GM23338 (cell line): ENCODE measurements around the gene CLCN2.

Experiments used
- EZH2phosphoT487 ChIP-seq: fragments of 200-600 bp; sonication (generic); IDR thresholded peaks from one replicate; pipeline ENCODE4 v1.8.1; 2018; ENCODE audit warnings: antibody characterized with exemption; ENCODE audit not compliant: unreplicated experiment
- ZNF331 ChIP-seq: fragments of 250-450 bp; sonication (Bioruptor Pico); IDR thresholded peaks from 2 replicates; pipeline ENCODE4 v1.5.0; 2020; ENCODE audit warnings: low read depth, mild to moderate bottlenecking, moderate library complexity
- TF ChIP-seq, protein P1 (sequence below), 2 experiments: fragments of 200-600 bp in 1 of 2; sonication (generic) in 1 of 2; conservative IDR thresholded peaks; 2 replicates each; pipeline versions ENCODE4 v1.5.1 to v1.6.1; 2016 to 2017; ENCODE audit warnings: antibody characterized with exemption in 2 of 2, low read depth in 2 of 2, mild to moderate bottlenecking in 2 of 2, moderate library complexity in 1 of 2

DNA sequence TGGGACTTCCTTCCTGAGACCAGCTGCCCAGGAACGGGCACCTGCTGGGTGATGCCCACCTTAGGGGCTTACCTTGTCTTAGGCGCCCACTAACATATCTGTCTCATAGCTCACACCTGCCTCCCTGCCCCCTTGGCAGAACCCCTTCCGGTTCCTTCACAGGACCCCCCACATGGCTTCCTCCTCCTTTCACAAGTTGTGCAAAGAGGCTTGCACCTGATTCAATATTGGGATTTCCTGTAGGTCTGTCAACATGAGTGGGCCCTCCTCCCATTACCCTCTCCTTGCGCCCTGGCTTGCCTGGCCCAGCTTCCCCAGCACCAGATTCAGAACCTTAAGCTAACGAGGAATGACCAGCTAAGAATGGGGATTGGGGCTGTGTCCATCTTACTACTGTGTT is 16.0 kb upstream of the CLCN2 start:
- TF ChIP-seq, protein P1, sequence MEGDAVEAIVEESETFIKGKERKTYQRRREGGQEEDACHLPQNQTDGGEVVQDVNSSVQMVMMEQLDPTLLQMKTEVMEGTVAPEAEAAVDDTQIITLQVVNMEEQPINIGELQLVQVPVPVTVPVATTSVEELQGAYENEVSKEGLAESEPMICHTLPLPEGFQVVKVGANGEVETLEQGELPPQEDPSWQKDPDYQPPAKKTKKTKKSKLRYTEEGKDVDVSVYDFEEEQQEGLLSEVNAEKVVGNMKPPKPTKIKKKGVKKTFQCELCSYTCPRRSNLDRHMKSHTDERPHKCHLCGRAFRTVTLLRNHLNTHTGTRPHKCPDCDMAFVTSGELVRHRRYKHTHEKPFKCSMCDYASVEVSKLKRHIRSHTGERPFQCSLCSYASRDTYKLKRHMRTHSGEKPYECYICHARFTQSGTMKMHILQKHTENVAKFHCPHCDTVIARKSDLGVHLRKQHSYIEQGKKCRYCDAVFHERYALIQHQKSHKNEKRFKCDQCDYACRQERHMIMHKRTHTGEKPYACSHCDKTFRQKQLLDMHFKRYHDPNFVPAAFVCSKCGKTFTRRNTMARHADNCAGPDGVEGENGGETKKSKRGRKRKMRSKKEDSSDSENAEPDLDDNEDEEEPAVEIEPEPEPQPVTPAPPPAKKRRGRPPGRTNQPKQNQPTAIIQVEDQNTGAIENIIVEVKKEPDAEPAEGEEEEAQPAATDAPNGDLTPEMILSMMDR (conservative IDR thresholded peaks at IDR 0.05; ENCODE audit: low read depth in 2 of 2), result no peak
- TF ChIP-seq ZNF331 (CRISPR knock-in tag) (no peak), EZH2phosphoT487 (no peak)
